ENCODE results near the gene MMP1. TPM values are rescaled to one million over a fixed set of nuclear protein-coding genes. Genes with fewer than 3 reads are reported as not detected.

The MMP1 gene
- total RNA-seq, 2 donors from 2014 or later, result 34.8 TPM; not detected in 1

DNA sequence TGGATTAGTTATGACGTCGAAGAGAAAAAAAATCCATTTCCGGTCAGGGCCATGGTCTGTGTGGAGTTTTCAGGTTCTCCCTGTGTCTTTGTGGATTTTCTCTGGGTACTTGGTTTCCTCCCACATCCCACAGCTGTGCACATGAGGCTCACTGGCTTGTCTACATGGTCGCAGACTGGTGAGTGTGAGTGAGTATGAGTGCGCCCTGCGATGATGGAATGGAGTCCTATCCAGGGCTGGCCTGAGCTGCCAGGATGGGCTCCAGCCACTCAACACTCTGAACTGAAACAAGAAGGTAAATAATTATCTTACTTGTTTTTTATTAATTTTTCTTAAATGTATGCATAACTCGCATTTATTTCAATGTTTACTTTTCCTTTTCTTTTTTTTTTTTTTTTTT is 34.7 kb upstream of the MMP1 start:
- WGBS, 2 donors, result 87 to 93% methylated on average over 7 of the region's 7 CpGs
- Histone ChIP-seq H3K4me1 (no peaks in the 10 kb centered on the region), H3K36me3 (replicated peaks in 1 of 2; ENCODE audit: insufficient read depth in 1 of 2, low read depth in 2 of 2) (no peaks in the 10 kb centered on the region), H3K27me3 (no peaks in the 10 kb centered on the region), H3K4me3 (no peak overlapping the region), H3K27ac (no peak overlapping the region), H3K9me3 (no peaks in the 10 kb centered on the region)
- DNase-seq, result no peak
- TF ChIP-seq POLR2A (IDR thresholded peaks at IDR 0.05), result no peak
- TF ChIP-seq, protein P1, sequence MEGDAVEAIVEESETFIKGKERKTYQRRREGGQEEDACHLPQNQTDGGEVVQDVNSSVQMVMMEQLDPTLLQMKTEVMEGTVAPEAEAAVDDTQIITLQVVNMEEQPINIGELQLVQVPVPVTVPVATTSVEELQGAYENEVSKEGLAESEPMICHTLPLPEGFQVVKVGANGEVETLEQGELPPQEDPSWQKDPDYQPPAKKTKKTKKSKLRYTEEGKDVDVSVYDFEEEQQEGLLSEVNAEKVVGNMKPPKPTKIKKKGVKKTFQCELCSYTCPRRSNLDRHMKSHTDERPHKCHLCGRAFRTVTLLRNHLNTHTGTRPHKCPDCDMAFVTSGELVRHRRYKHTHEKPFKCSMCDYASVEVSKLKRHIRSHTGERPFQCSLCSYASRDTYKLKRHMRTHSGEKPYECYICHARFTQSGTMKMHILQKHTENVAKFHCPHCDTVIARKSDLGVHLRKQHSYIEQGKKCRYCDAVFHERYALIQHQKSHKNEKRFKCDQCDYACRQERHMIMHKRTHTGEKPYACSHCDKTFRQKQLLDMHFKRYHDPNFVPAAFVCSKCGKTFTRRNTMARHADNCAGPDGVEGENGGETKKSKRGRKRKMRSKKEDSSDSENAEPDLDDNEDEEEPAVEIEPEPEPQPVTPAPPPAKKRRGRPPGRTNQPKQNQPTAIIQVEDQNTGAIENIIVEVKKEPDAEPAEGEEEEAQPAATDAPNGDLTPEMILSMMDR (IDR thresholded peaks at IDR 0.05), result no peak
- intact Hi-C loops (cut with DNase I), result loop anchor here (10.0 kb wide), 1 partner anchor 102 kb away; no protein-coding TSS in a partner anchor
- ATAC-seq, result no peak

- H3K4me3 ChIP-seq, result no peak overlapping the region
- no peaks in the 10 kb centered on the region for H3K9me3 ChIP-seq
- H3K4me1 ChIP-seq, result no peaks in the 10 kb centered on the region
- WGBS, 2 donors, result 35 to 39% methylated on average over 38 of the region's 38 CpGs
- no peak for ATAC-seq
- no peaks in the 10 kb centered on the region for H3K36me3 ChIP-seq (replicated peaks in 1 of 2; ENCODE audit: insufficient read depth in 1 of 2, low read depth in 2 of 2)
- intact Hi-C loops (cut with DNase I), result loop anchor here (10.0 kb wide), 1 partner anchor 103 kb away; no protein-coding TSS in a partner anchor
- peak; percentile 24 to 34 (median 30) for DNase-seq
- H3K27me3 ChIP-seq, result no peaks in the 10 kb centered on the region
- TF ChIP-seq, protein P1 (IDR thresholded peaks at IDR 0.05), result peak in 6 of 7 experiments; percentile 7 to 41 (median 24)
- TF ChIP-seq POLR2A (IDR thresholded peaks at IDR 0.05), result no peak
- no peak overlapping the region for H3K27ac ChIP-seq
Observed at GRCh38 chr11:102831489-102832440, 33.8 kb upstream of the MMP1 start.

GRCh38 chr11:102831128-102831488 is 33.1 kb upstream of the MMP1 start:
- Histone ChIP-seq H3K4me1 (no peaks in the 10 kb centered on the region), H3K36me3 (replicated peaks in 1 of 2; ENCODE audit: insufficient read depth in 1 of 2, low read depth in 2 of 2) (no peaks in the 10 kb centered on the region), H3K27me3 (no peaks in the 10 kb centered on the region), H3K27ac (no peak overlapping the region), H3K4me3 (no peak overlapping the region), H3K9me3 (no peaks in the 10 kb centered on the region)
- WGBS, 2 donors, result 47 to 57% methylated on average over 2 of the region's 2 CpGs
- intact Hi-C loops (cut with DNase I), result loop anchor here (10.0 kb wide), 1 partner anchor 104 kb away; no protein-coding TSS in a partner anchor
- TF ChIP-seq, protein P1 (IDR thresholded peaks at IDR 0.05), result no peak
- TF ChIP-seq POLR2A (IDR thresholded peaks at IDR 0.05), result no peak
- ATAC-seq, result no peak
- DNase-seq, result no peak

GRCh38 chr11:102830001-102830727 is 32.2 kb upstream of the MMP1 start:
- ATAC-seq, result no peak
- Histone ChIP-seq H3K4me1 (no peaks in the 10 kb centered on the region), H3K4me3 (no peak overlapping the region), H3K36me3 (replicated peaks in 1 of 2; ENCODE audit: insufficient read depth in 1 of 2, low read depth in 2 of 2) (no peaks in the 10 kb centered on the region), H3K27me3 (no peaks in the 10 kb centered on the region), H3K27ac (no peak overlapping the region), H3K9me3 (no peaks in the 10 kb centered on the region)
- 46 to 54% methylated on average over 5 of the region's 5 CpGs for WGBS, 2 donors
- TF ChIP-seq, protein P1 (IDR thresholded peaks at IDR 0.05), result no peak
- no peak for TF ChIP-seq POLR2A (IDR thresholded peaks at IDR 0.05)
- intact Hi-C loops (cut with DNase I), result loop anchor here (10.0 kb wide), 1 partner anchor 105 kb away; no protein-coding TSS in a partner anchor
- DNase-seq, result no peak

Measured in body of pancreas (tissue), 4 donors.